Measurements from ENCODE around the gene REP15.

REP15 gene

DNA sequence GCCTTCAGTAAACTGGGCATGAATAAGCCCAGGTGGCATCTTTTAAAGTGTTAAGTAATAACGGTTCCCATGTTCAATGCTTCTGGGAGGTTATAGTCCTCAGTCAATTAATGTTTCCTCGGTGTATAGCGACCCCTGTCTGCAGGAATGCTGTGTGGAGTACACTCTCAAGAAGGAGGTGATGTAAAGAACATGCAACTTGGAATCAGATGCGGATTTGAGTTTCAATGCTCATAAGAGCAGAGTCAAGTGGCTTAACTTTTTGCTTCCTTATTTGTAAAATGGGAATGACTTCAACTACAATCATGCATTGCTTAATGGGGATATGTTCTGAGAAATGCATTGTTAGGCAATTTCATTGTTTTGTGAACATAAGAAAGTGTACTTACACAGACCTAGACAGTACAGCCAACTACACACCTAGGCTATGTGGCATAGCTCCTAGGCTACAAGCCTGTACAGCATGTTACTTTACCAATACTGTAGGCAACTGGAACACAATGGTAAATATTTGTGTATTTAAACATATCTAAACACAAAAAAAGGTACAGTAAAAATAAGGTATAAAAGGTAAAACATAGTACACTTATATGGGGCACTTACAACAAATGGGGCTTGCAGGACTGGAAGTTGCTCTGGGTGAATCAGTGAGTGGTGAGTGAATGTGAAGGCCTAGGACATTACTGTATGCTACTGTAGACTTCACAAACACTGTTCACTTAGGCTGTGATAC is 7.6 kb downstream of the REP15 start:
- peak overlapping the region; percentile 9; the same call in 1 of the 2 replicates for H3K27ac ChIP-seq
- TF ChIP-seq ZFX (IDR thresholded peaks at IDR 0.05; ENCODE audit: borderline replicate concordance): no peak
- TF ChIP-seq, protein P1, sequence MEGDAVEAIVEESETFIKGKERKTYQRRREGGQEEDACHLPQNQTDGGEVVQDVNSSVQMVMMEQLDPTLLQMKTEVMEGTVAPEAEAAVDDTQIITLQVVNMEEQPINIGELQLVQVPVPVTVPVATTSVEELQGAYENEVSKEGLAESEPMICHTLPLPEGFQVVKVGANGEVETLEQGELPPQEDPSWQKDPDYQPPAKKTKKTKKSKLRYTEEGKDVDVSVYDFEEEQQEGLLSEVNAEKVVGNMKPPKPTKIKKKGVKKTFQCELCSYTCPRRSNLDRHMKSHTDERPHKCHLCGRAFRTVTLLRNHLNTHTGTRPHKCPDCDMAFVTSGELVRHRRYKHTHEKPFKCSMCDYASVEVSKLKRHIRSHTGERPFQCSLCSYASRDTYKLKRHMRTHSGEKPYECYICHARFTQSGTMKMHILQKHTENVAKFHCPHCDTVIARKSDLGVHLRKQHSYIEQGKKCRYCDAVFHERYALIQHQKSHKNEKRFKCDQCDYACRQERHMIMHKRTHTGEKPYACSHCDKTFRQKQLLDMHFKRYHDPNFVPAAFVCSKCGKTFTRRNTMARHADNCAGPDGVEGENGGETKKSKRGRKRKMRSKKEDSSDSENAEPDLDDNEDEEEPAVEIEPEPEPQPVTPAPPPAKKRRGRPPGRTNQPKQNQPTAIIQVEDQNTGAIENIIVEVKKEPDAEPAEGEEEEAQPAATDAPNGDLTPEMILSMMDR (IDR thresholded peaks at IDR 0.05): peak; percentile 98

DNA sequence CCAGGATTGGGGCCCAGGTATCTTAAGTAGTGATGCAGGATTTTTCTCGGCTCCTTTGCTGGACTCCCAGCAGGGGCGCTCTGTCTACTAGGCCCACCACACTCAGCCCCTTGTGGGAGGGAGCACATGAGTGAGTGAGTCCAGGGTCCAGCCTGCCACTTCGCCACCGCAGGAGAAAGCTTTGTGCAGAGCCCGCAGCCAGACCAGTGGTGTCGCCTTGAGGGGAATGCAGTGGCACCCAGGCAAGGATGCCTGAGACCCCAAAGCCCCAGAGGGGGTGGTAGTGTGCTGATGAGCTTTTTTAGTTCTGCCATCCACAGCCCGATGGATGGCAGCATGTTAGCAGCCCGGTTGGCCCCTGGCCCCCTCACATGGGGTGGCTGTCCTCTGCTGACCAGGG is 9.0 kb downstream of the REP15 start:
- no peak for TF ChIP-seq ZFX (IDR thresholded peaks at IDR 0.05; ENCODE audit: borderline replicate concordance)
- TF ChIP-seq, protein P1 (IDR thresholded peaks at IDR 0.05): no peak
- H3K27ac ChIP-seq: no peak overlapping the region

GRCh38 chr12:27707216-27707615 is 11.0 kb downstream of the REP15 start:
- no peak for TF ChIP-seq ZFX (IDR thresholded peaks at IDR 0.05; ENCODE audit: borderline replicate concordance)
- TF ChIP-seq, protein P1 (IDR thresholded peaks at IDR 0.05): no peak
- no peak overlapping the region for H3K27ac ChIP-seq

GRCh38 chr12:27709212-27709931 is 13.1 kb downstream of the REP15 start:
- no peak for TF ChIP-seq ZFX (IDR thresholded peaks at IDR 0.05; ENCODE audit: borderline replicate concordance)
- TF ChIP-seq, protein P1 (IDR thresholded peaks at IDR 0.05): no peak
- peak overlapping the region; percentile 96 for H3K27ac ChIP-seq

DNA sequence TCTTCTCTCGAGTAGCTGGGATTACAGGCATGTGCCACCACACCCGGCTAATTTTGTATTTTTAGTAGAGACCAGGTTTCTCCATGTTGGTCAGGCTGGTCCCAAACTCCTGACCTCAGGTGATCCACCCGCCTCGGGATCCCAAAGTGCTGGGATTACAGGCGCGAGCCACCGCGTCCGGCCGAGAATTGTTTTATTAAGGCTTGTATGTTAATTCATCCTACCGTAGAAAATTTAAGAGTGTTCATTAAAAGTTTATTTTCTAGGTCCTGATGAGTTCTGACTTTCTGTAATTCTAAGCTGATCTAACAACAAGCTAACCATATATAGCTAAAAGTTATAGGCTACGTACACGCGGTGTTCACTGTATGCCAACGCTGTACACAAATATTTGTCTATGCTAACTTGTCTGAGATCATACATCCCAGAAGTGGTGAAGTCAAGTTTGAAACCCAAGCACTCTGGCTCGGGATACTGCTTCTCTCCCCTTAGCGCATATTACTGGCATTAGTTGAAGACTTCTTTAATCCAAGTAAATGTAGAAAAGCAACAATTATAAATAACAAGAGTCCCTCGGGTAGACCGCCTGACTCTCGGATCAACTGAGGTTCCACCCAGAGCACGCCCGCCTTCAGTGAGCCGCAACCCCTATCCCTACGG is 13.8 kb downstream of the REP15 start:
- TF ChIP-seq, protein P1 (IDR thresholded peaks at IDR 0.05): no peak
- no peak for TF ChIP-seq ZFX (IDR thresholded peaks at IDR 0.05; ENCODE audit: borderline replicate concordance)
- peak overlapping the region; percentile 96 for H3K27ac ChIP-seq

- peak within 1 kb of the TSS; percentile 96 for H3K27ac ChIP-seq
- TF ChIP-seq, protein P1 (IDR thresholded peaks at IDR 0.05): peak; percentile 31
- TF ChIP-seq ZFX (IDR thresholded peaks at IDR 0.05; ENCODE audit: borderline replicate concordance): no peak
Measured at GRCh38 chr12:27710592-27711316, 14.5 kb downstream of the REP15 start, which contains the start of gene MRPS35. Gene MRPS35, plus strand, starts transcription at chr12:27710832. Its CDS starts 12 bp downstream, at chr12:27710844.
